Neural crest cell (in vitro differentiated cells): Measurements from ENCODE around the gene FAM13A. TPM values are rescaled to one million over a fixed set of nuclear protein-coding genes. Genes with fewer than 3 reads are reported as not detected.

Experiments
- DNase-seq: peaks from one replicate; pipeline ENCODE4 v3.0.0; 2021; ENCODE audit warnings: low read depth, mixed read lengths, low spot score
- H3K27ac Mint-ChIP-seq: one replicate; pipeline ENCODE4 v1.8.0; 2021; ENCODE audit warnings: mild to moderate bottlenecking, mixed read lengths; ENCODE audit not compliant: unreplicated experiment
- H3K27me3 Mint-ChIP-seq: 2 replicates; pipeline ENCODE4 v1.8.0; 2021; ENCODE audit warnings: low read depth, mild to moderate bottlenecking, mixed read lengths
- H3K36me3 Mint-ChIP-seq: 2 replicates; pipeline ENCODE4 v1.8.0; 2021; ENCODE audit warnings: low read depth, mild to moderate bottlenecking, mixed read lengths
- H3K4me1 Mint-ChIP-seq: 2 replicates; pipeline ENCODE4 v1.8.0; 2021; ENCODE audit warnings: mixed read lengths
- H3K4me3 Mint-ChIP-seq: one replicate; pipeline ENCODE4 v1.8.0; 2021; ENCODE audit warnings: mild to moderate bottlenecking, mixed read lengths
- H3K9me3 Mint-ChIP-seq: 2 replicates; pipeline ENCODE4 v1.8.0; 2021; ENCODE audit warnings: mixed read lengths
- CTCF ChIP-seq: fragments of 200-600 bp; sonication (generic); conservative IDR thresholded peaks from 2 replicates; pipeline ENCODE4 v1.5.0; 2021; ENCODE audit warnings: antibody characterized with exemption, mild to moderate bottlenecking
- total RNA-seq: library from RNA; stranded (reverse); gene quantifications from 2 replicates; pipeline ENCODE4 v1.2.1, GENCODE V29; 2021

FAM13A gene
- total RNA-seq, 1 donor from 2014 or later = 18.1 TPM

GRCh38 chr4:88952081-88952480, 104.9 kb downstream of the FAM13A start:
- no peaks in the 10 kb centered on the region for H3K36me3 Mint-ChIP-seq
- no peaks in the 10 kb centered on the region for H3K27me3 Mint-ChIP-seq
- no peak for DNase-seq
- no peak overlapping the region for H3K27ac Mint-ChIP-seq
- H3K4me3 Mint-ChIP-seq = no peak overlapping the region
- TF ChIP-seq CTCF = no peak
- H3K4me1 Mint-ChIP-seq = no peaks in the 10 kb centered on the region
- no peaks in the 10 kb centered on the region for H3K9me3 Mint-ChIP-seq

GRCh38 chr4:88949605-88950004, 107.4 kb downstream of the FAM13A start:
- no peaks in the 10 kb centered on the region for H3K9me3 Mint-ChIP-seq
- H3K4me3 Mint-ChIP-seq = no peak overlapping the region
- no peaks in the 10 kb centered on the region for H3K27me3 Mint-ChIP-seq
- H3K27ac Mint-ChIP-seq = no peak overlapping the region
- H3K4me1 Mint-ChIP-seq = no peaks in the 10 kb centered on the region
- no peaks in the 10 kb centered on the region for H3K36me3 Mint-ChIP-seq
- no peak for DNase-seq
- no peak for TF ChIP-seq CTCF

GRCh38 chr4:88940506-88940905, 116.5 kb downstream of the FAM13A start:
- H3K4me3 Mint-ChIP-seq = no peak overlapping the region
- TF ChIP-seq CTCF = no peak
- H3K9me3 Mint-ChIP-seq = no peaks in the 10 kb centered on the region
- no peak overlapping the region for H3K27ac Mint-ChIP-seq
- peaks cover 14% of the 10 kb centered on the region for H3K36me3 Mint-ChIP-seq
- H3K27me3 Mint-ChIP-seq = no peaks in the 10 kb centered on the region
- H3K4me1 Mint-ChIP-seq = no peaks in the 10 kb centered on the region
- DNase-seq = no peak

GRCh38 chr4:88939697-88940096, 117.3 kb downstream of the FAM13A start:
- Mint-ChIP-seq H3K27me3 (no peaks in the 10 kb centered on the region), H3K27ac (no peak overlapping the region), H3K9me3 (no peaks in the 10 kb centered on the region), H3K4me1 (no peaks in the 10 kb centered on the region), H3K36me3 (peaks cover 18% of the 10 kb centered on the region), H3K4me3 (no peak overlapping the region)
- no peak for TF ChIP-seq CTCF
- DNase-seq = no peak

- H3K9me3 Mint-ChIP-seq = no peaks in the 10 kb centered on the region
- H3K4me3 Mint-ChIP-seq = no peak overlapping the region
- no peak for TF ChIP-seq CTCF
- H3K36me3 Mint-ChIP-seq = peaks cover 18% of the 10 kb centered on the region
- no peaks in the 10 kb centered on the region for H3K4me1 Mint-ChIP-seq
- no peak for DNase-seq
- no peaks in the 10 kb centered on the region for H3K27me3 Mint-ChIP-seq
- no peak overlapping the region for H3K27ac Mint-ChIP-seq
These were observed 118.8 kb downstream of the FAM13A start for GRCh38 chr4:88938138-88938537.

GRCh38 chr4:88937081-88937480, 119.9 kb downstream of the FAM13A start:
- DNase-seq = no peak
- Mint-ChIP-seq H3K36me3 (peaks cover 13% of the 10 kb centered on the region), H3K27me3 (no peaks in the 10 kb centered on the region), H3K4me1 (no peaks in the 10 kb centered on the region), H3K27ac (no peak overlapping the region), H3K9me3 (no peaks in the 10 kb centered on the region), H3K4me3 (no peak overlapping the region)
- no peak for TF ChIP-seq CTCF
